Measurements from ENCODE around the gene IQCN. TPM values are rescaled to one million over a fixed set of nuclear protein-coding genes. Genes with fewer than 3 reads are reported as not detected.
"Not testable (repeated sequence)": the region's sequence is repeated elsewhere in the genome, so short reads cannot be mapped to it uniquely, and the experiment has no call there.

Gene IQCN
- total and polyA plus RNA-seq, 2 donors: 1.3 to 1.8 TPM

GRCh38 chr19:18220632-18221275 is 53.5 kb downstream of the IQCN start:
- no peak for DNase-seq (ENCODE audit: extremely low spot score)
- H3K36me3 ChIP-seq (ENCODE audit: insufficient read depth): no peaks in the 10 kb centered on the region
- no peak overlapping the region for H3K27ac ChIP-seq (ENCODE audit: low read depth)
- 7% methylated on average over 33 of the region's 33 CpGs for WGBS
- H3K4me3 ChIP-seq (ENCODE audit: low read depth, low read length): no peak overlapping the region
- H3K4me1 ChIP-seq (ENCODE audit: insufficient read depth): no peaks in the 10 kb centered on the region

- H3K4me1 ChIP-seq (ENCODE audit: insufficient read depth): no peaks in the 10 kb centered on the region
- H3K4me3 ChIP-seq (ENCODE audit: low read depth, low read length): no peak overlapping the region
- no peaks in the 10 kb centered on the region for H3K36me3 ChIP-seq (ENCODE audit: insufficient read depth)
- H3K27ac ChIP-seq (ENCODE audit: low read depth): no peak overlapping the region
- no peak for DNase-seq (ENCODE audit: extremely low spot score)
- WGBS: 61% methylated on average over 28 of the region's 28 CpGs
Observed at GRCh38 chr19:18219911-18220631, 54.2 kb downstream of the IQCN start.

- WGBS: 84% methylated on average over 3 of the region's 3 CpGs
- Histone ChIP-seq H3K27ac (ENCODE audit: low read depth) (no peak overlapping the region), H3K4me3 (ENCODE audit: low read depth, low read length) (no peak overlapping the region), H3K4me1 (ENCODE audit: insufficient read depth) (no peaks in the 10 kb centered on the region), H3K36me3 (ENCODE audit: insufficient read depth) (no peaks in the 10 kb centered on the region)
- no peak for DNase-seq (ENCODE audit: extremely low spot score)
Observed at GRCh38 chr19:18218600-18218999, 55.7 kb downstream of the IQCN start.

- no peak for DNase-seq (ENCODE audit: extremely low spot score)
- H3K27ac ChIP-seq (ENCODE audit: low read depth): no peak overlapping the region
- H3K4me3 ChIP-seq (ENCODE audit: low read depth, low read length): no peak overlapping the region
- H3K4me1 ChIP-seq (ENCODE audit: insufficient read depth): no peaks in the 10 kb centered on the region
- no peaks in the 10 kb centered on the region for H3K36me3 ChIP-seq (ENCODE audit: insufficient read depth)
- WGBS: 87% methylated on average over 17 of the region's 17 CpGs
Observed at GRCh38 chr19:18218159-18218558, 56.1 kb downstream of the IQCN start.

GRCh38 chr19:18216789-18217188 is 57.5 kb downstream of the IQCN start:
- WGBS: 94% methylated on average over 8 of the region's 8 CpGs
- no peaks in the 10 kb centered on the region for H3K4me1 ChIP-seq (ENCODE audit: insufficient read depth)
- no peak overlapping the region for H3K27ac ChIP-seq (ENCODE audit: low read depth)
- no peak for DNase-seq (ENCODE audit: extremely low spot score)
- no peak overlapping the region for H3K4me3 ChIP-seq (ENCODE audit: low read depth, low read length)
- H3K36me3 ChIP-seq (ENCODE audit: insufficient read depth): no peaks in the 10 kb centered on the region

- no peak for DNase-seq (ENCODE audit: extremely low spot score)
- 66% methylated on average over 7 of the region's 7 CpGs for WGBS
- Histone ChIP-seq H3K4me3 (ENCODE audit: low read depth, low read length) (no peak overlapping the region), H3K4me1 (ENCODE audit: insufficient read depth) (no peaks in the 10 kb centered on the region), H3K36me3 (ENCODE audit: insufficient read depth) (no peaks in the 10 kb centered on the region), H3K27ac (ENCODE audit: low read depth) (no peak overlapping the region)
Observed at GRCh38 chr19:18214779-18215433, 59.3 kb downstream of the IQCN start.

GRCh38 chr19:18211683-18212082 is 62.6 kb downstream of the IQCN start:
- 85% methylated on average over 14 of the region's 14 CpGs for WGBS
- Histone ChIP-seq H3K36me3 (ENCODE audit: insufficient read depth) (no peaks in the 10 kb centered on the region), H3K27ac (ENCODE audit: low read depth) (no peak overlapping the region), H3K4me1 (ENCODE audit: insufficient read depth) (no peaks in the 10 kb centered on the region), H3K4me3 (ENCODE audit: low read depth, low read length) (no peak overlapping the region)
- no peak for DNase-seq (ENCODE audit: extremely low spot score)

- 85% methylated on average over 5 of the region's 5 CpGs for WGBS
- H3K4me1 ChIP-seq (ENCODE audit: insufficient read depth); DNase-seq (ENCODE audit: extremely low spot score); H3K27ac ChIP-seq (ENCODE audit: low read depth); H3K36me3 ChIP-seq (ENCODE audit: insufficient read depth); H3K4me3 ChIP-seq (ENCODE audit: low read depth, low read length): not testable (repeated sequence)
Observed at GRCh38 chr19:18209912-18210311, 64.3 kb downstream of the IQCN start.

- no peak for DNase-seq (ENCODE audit: extremely low spot score)
- WGBS: 11% methylated on average over 32 of the region's 32 CpGs
- Histone ChIP-seq H3K27ac (ENCODE audit: low read depth) (no peak overlapping the region), H3K4me1 (ENCODE audit: insufficient read depth) (no peaks in the 10 kb centered on the region), H3K4me3 (ENCODE audit: low read depth, low read length) (no peak overlapping the region), H3K36me3 (ENCODE audit: insufficient read depth) (no peaks in the 10 kb centered on the region)
Observed at GRCh38 chr19:18208098-18208951, 65.9 kb downstream of the IQCN start.

Small RNAs within 50 kb of the gene (small RNA-seq; reads per million reads assigned to genes)
- 0.27 reads per million for gene MIR3188
- gene RPL39P38: not detected

Other genes with a start within 250 kb of the IQCN start
- 0.63 TPM for gene IL12RB1, start 187.5 kb downstream of the IQCN start, total RNA-seq
- gene IL12RB1, start 187.5 kb downstream of the IQCN start, polyA plus RNA-seq: 1.1 TPM
- 3.5 TPM for gene MAST3, start 176.7 kb downstream of the IQCN start, total RNA-seq
- gene MAST3, start 176.7 kb downstream of the IQCN start, polyA plus RNA-seq: 7.0 TPM
- 12.2 TPM for gene PIK3R2, start 121.3 kb downstream of the IQCN start, total RNA-seq
- gene PIK3R2, start 121.3 kb downstream of the IQCN start, polyA plus RNA-seq: 17.0 TPM
- gene IFI30, start 100.6 kb downstream of the IQCN start, total RNA-seq: 6.6 TPM
- 90.6 TPM for gene IFI30, start 100.6 kb downstream of the IQCN start, polyA plus RNA-seq
- 4.2 TPM for gene MPV17L2, start 81.2 kb downstream of the IQCN start, total RNA-seq
- 22.8 TPM for gene MPV17L2, start 81.2 kb downstream of the IQCN start, polyA plus RNA-seq
- gene RAB3A, start 70.4 kb downstream of the IQCN start, total RNA-seq: 4.7 TPM
- 5.5 TPM for gene RAB3A, start 70.4 kb downstream of the IQCN start, polyA plus RNA-seq
- 1.7 TPM for gene PDE4C, start 48.0 kb downstream of the IQCN start, total RNA-seq
- gene PDE4C, start 48.0 kb downstream of the IQCN start, polyA plus RNA-seq: 1.1 TPM
- gene JUND, start 7.2 kb upstream of the IQCN start, total RNA-seq: 59.5 TPM
- 473 TPM for gene JUND, start 7.2 kb upstream of the IQCN start, polyA plus RNA-seq
- 56.5 TPM for gene LSM4, start 48.6 kb upstream of the IQCN start, total RNA-seq
- 97.5 TPM for gene LSM4, start 48.6 kb upstream of the IQCN start, polyA plus RNA-seq
- 13.9 TPM for gene PGPEP1, start 66.1 kb upstream of the IQCN start, total RNA-seq
- 19.0 TPM for gene PGPEP1, start 66.1 kb upstream of the IQCN start, polyA plus RNA-seq
- gene GDF15, start 111.7 kb upstream of the IQCN start, total RNA-seq: 12.5 TPM
- gene GDF15, start 111.7 kb upstream of the IQCN start, polyA plus RNA-seq: 58.2 TPM
- 2.9 TPM for gene LRRC25, start 123.2 kb upstream of the IQCN start, total RNA-seq
- 7.0 TPM for gene LRRC25, start 123.2 kb upstream of the IQCN start, polyA plus RNA-seq
- gene SSBP4, start 144.9 kb upstream of the IQCN start, total RNA-seq: 28.8 TPM
- gene SSBP4, start 144.9 kb upstream of the IQCN start, polyA plus RNA-seq: 81.3 TPM
- 26.0 TPM for gene ISYNA1, start 163.7 kb upstream of the IQCN start, total RNA-seq
- gene ISYNA1, start 163.7 kb upstream of the IQCN start, polyA plus RNA-seq: 35.6 TPM
- 9.7 TPM for gene ELL, start 247.6 kb upstream of the IQCN start, total RNA-seq
- 13.9 TPM for gene ELL, start 247.6 kb upstream of the IQCN start, polyA plus RNA-seq

Measured in urinary bladder (tissue), 4 donors.